Suprapubic skin (tissue), 4 donors: ENCODE measurements around the gene NTM. TPM values are rescaled to one million over a fixed set of nuclear protein-coding genes. Genes with fewer than 3 reads are reported as not detected.

Experiments used
- DNase-seq, 2 donors: peaks; one replicate each; pipeline ENCODE4 v3.0.0-alpha.2; 2019; ENCODE audit warnings: low spot score in 2 of 2
- H3K27ac ChIP-seq: fragments of 200-600 bp; sonication (generic); one replicate; pipeline ENCODE4 v1.5.1; 2019
- H3K27me3 ChIP-seq: fragments of 200-600 bp; sonication (generic); one replicate; pipeline ENCODE4 v1.5.1; 2019
- H3K36me3 ChIP-seq: fragments of 200-600 bp; sonication (generic); one replicate; pipeline ENCODE4 v1.5.1; 2019
- H3K4me1 ChIP-seq: fragments of 200-600 bp; sonication (generic); one replicate; pipeline ENCODE4 v1.5.1; 2019
- H3K4me3 ChIP-seq: fragments of 200-600 bp; sonication (generic); one replicate; pipeline ENCODE4 v1.5.1; 2019; ENCODE audit warnings: mild to moderate bottlenecking
- H3K9me3 ChIP-seq: fragments of 200-600 bp; sonication (generic); one replicate; pipeline ENCODE4 v1.5.1; 2019
- EP300 ChIP-seq: sonication (generic); formaldehyde crosslinking; IDR thresholded peaks from one replicate; pipeline ENCODE4 v1.6.1; 2017; ENCODE audit warnings: antibody characterized with exemption
- POLR2A ChIP-seq, 2 donors: fragments of 450-650 bp; IDR thresholded peaks; one replicate each; pipeline ENCODE4 v1.6.1; 2017; ENCODE audit warnings: antibody characterized with exemption in 2 of 2, mild to moderate bottlenecking in 2 of 2, moderate library complexity in 2 of 2
- POLR2AphosphoS5 ChIP-seq, 3 donors: sonication (generic); formaldehyde crosslinking; IDR thresholded peaks; one replicate each; pipeline ENCODE4 v1.6.1; 2017; ENCODE audit warnings: antibody characterized with exemption in 3 of 3
- WGBS: methylation state at CpG from one replicate; pipeline ENCODE4 v1.1.5; 2018; 5-methylcytosine and 5-hydroxymethylcytosine counted together
- total RNA-seq, 4 donors: library from RNA; depleted of rRNA; stranded (reverse); fragments of >200 nt; gene quantifications; one replicate each; pipeline ENCODE4 v1.1.0, GENCODE V29; 2016
- TF ChIP-seq, protein P1 (sequence below), 2 donors: fragments of 200-600 bp in 1 of 2; fragments of 450-650 bp in 1 of 2; sonication (generic) in 1 of 2; IDR thresholded peaks; one replicate each; pipeline ENCODE4 v1.5.1; 2016 to 2019; ENCODE audit warnings: antibody characterized with exemption in 2 of 2, mild to moderate bottlenecking in 1 of 2, moderate library complexity in 1 of 2

NTM gene
- total RNA-seq, 4 donors from 2014 or later, result 0.19 to 19.1 (median 2.1) TPM

GRCh38 chr11:132118661-132119060 lies 748.2 kb downstream of the NTM start:
- no peaks in the 10 kb centered on the region for H3K36me3 ChIP-seq
- H3K9me3 ChIP-seq, result no peaks in the 10 kb centered on the region
- H3K27ac ChIP-seq, result no peak overlapping the region
- no peak for DNase-seq
- 82% methylated on average over 6 of the region's 6 CpGs for WGBS
- H3K4me3 ChIP-seq, result no peak overlapping the region
- TF ChIP-seq POLR2AphosphoS5 (IDR thresholded peaks at IDR 0.05) (no peak), POLR2A (IDR thresholded peaks at IDR 0.05) (no peak)
- no peaks in the 10 kb centered on the region for H3K27me3 ChIP-seq
- H3K4me1 ChIP-seq, result no peaks in the 10 kb centered on the region

DNA sequence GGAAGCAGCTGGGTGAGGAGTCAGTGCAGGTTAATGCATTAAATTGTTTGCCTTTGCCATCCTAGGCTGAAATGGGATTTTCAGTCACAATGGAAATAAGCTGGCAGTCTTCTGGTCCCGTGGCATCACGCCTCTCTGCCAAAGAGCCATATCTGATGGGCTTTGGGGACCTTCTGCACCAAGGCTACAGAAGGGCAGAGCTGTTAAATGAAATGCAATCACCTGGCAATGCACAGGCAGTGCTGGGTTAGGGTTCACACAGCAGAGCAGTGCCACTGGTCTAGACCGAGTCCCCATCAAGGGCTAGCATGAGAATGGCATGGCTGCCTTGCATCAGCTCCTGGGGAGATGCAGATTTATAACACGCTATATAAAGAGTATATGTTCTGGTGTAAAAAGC lies 749.2 kb downstream of the NTM start:
- H3K4me1 ChIP-seq, result no peaks in the 10 kb centered on the region
- TF ChIP-seq POLR2A (IDR thresholded peaks at IDR 0.05) (no peak), EP300 (no peak)
- H3K9me3 ChIP-seq, result no peaks in the 10 kb centered on the region
- H3K4me3 ChIP-seq, result no peak overlapping the region
- H3K36me3 ChIP-seq, result no peaks in the 10 kb centered on the region
- no peak overlapping the region for H3K27ac ChIP-seq
- no peak for DNase-seq
- WGBS, result 78% methylated on average over 4 of the region's 4 CpGs
- no peaks in the 10 kb centered on the region for H3K27me3 ChIP-seq

DNA sequence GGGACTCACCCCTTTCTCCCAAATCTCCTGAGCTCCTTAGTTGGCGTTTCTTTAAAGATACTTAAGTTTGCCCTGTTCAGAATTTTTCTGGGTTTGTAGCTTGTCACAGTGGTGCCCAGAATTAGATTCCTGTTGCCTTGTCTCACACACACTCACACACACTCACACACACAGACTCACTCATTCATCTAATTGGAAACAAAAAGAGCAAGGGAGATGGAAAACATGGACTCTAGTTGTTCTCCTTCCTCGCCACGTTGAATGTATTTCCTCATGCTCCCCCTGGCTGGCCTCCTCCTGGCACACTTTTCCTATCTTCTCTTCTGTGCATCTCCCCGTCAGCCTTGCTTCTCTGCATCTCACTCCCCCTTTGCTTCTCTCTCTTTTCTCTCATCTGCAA lies 752.3 kb downstream of the NTM start:
- TF ChIP-seq POLR2A (IDR thresholded peaks at IDR 0.05) (no peak), POLR2AphosphoS5 (IDR thresholded peaks at IDR 0.05) (no peak), EP300 (no peak)
- TF ChIP-seq, protein P1, sequence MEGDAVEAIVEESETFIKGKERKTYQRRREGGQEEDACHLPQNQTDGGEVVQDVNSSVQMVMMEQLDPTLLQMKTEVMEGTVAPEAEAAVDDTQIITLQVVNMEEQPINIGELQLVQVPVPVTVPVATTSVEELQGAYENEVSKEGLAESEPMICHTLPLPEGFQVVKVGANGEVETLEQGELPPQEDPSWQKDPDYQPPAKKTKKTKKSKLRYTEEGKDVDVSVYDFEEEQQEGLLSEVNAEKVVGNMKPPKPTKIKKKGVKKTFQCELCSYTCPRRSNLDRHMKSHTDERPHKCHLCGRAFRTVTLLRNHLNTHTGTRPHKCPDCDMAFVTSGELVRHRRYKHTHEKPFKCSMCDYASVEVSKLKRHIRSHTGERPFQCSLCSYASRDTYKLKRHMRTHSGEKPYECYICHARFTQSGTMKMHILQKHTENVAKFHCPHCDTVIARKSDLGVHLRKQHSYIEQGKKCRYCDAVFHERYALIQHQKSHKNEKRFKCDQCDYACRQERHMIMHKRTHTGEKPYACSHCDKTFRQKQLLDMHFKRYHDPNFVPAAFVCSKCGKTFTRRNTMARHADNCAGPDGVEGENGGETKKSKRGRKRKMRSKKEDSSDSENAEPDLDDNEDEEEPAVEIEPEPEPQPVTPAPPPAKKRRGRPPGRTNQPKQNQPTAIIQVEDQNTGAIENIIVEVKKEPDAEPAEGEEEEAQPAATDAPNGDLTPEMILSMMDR (IDR thresholded peaks at IDR 0.05), result no peak

GRCh38 chr11:132123449-132123848 lies 753.0 kb downstream of the NTM start:
- no peak for TF ChIP-seq POLR2AphosphoS5 (IDR thresholded peaks at IDR 0.05)
- no peak for TF ChIP-seq EP300
- no peak for TF ChIP-seq POLR2A (IDR thresholded peaks at IDR 0.05)
- TF ChIP-seq, protein P1 (IDR thresholded peaks at IDR 0.05), result no peak
- no peaks in the 10 kb centered on the region for H3K9me3 ChIP-seq
- H3K27ac ChIP-seq, result no peak overlapping the region
- no peak for DNase-seq
- peaks cover 18% of the 10 kb centered on the region for H3K4me1 ChIP-seq
- WGBS, result 63% methylated on average over 6 of the region's 10 CpGs
- H3K4me3 ChIP-seq, result no peak overlapping the region
- H3K36me3 ChIP-seq, result no peaks in the 10 kb centered on the region
- H3K27me3 ChIP-seq, result no peaks in the 10 kb centered on the region

More for the DNA sequence above, 752.3 kb downstream of the NTM start:
- Histone ChIP-seq H3K27ac (no peak overlapping the region), H3K4me1 (peaks cover 18% of the 10 kb centered on the region), H3K36me3 (no peaks in the 10 kb centered on the region), H3K9me3 (no peaks in the 10 kb centered on the region), H3K27me3 (no peaks in the 10 kb centered on the region), H3K4me3 (no peak overlapping the region)
- no peak for DNase-seq
- 54% methylated on average over 4 of the region's 4 CpGs for WGBS

GRCh38 chr11:132123854-132124835 lies 753.7 kb downstream of the NTM start:
- Histone ChIP-seq H3K9me3 (no peaks in the 10 kb centered on the region), H3K27ac (no peak overlapping the region), H3K36me3 (no peaks in the 10 kb centered on the region), H3K4me3 (no peak overlapping the region), H3K27me3 (no peaks in the 10 kb centered on the region), H3K4me1 (peaks cover 18% of the 10 kb centered on the region)
- no peak for DNase-seq
- WGBS, result 84% methylated on average over 21 of the region's 21 CpGs
- TF ChIP-seq, protein P1 (IDR thresholded peaks at IDR 0.05), result no peak
- no peak for TF ChIP-seq POLR2AphosphoS5 (IDR thresholded peaks at IDR 0.05)
- TF ChIP-seq EP300, result no peak
- TF ChIP-seq POLR2A (IDR thresholded peaks at IDR 0.05), result no peak
